Pericardium fibroblast (primary cell): ENCODE data around the gene ARL4C. TPM values are rescaled to one million over a fixed set of nuclear protein-coding genes. Genes with fewer than 3 reads are reported as not detected.

Source experiments
- total RNA-seq: library from RNA; depleted of rRNA; stranded (reverse); fragments of >200 nt; gene quantifications from 2 replicates; pipeline ENCODE4 v1.2.3, GENCODE V29; 2015

The ARL4C gene, protein sequence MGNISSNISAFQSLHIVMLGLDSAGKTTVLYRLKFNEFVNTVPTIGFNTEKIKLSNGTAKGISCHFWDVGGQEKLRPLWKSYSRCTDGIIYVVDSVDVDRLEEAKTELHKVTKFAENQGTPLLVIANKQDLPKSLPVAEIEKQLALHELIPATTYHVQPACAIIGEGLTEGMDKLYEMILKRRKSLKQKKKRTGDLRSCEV
- 3.5 and 4.2 TPM in 2 replicates for total RNA-seq

DNA sequence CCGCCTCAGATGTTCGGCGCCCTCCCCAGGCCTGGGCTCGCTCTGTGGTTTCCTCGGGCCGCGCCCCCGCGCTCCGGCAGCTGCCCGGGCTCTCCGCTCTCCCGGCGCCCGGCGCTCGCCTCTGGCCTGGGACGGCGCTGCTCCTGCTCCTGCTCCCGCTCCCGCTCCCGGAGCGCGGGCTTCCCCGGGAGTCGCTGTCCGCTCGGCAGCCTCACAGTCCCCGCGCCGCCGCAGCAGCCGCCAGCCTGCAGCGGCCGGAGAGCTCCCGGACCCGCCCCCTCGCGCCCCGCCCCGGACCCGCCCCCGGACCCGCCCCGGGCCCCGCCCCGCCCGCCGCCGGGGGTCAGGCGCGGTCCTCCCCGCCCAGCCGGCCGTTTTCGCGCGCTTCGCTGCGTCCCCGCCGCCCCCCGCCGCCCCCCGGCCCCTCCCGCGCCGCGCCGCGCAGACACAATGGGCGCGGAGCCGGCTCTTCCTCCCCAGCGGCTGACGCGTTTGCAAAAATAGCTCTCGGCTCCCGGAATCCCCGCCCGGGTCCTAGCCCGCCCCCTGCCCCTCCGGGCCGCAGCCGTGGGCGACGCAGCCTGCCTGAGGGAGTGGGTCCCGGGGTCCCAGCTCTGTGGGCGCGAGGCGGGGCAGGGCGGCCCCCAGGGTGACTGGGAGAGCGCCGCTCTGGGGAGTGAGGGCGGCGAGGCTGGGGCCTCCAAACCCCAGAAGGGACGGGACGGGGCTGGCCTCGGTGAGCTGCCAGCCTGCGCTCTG, at the start of gene ARL4C:
TSS of gene ARL4C (minus strand) at position 247 of the 759 bp plus-strand sequence. CDS start 495 bp downstream, outside the sequence.

